GM23338 (cell line): ENCODE measurements around the gene ZNF335. TPM values are rescaled to one million over a fixed set of nuclear protein-coding genes. Genes with fewer than 3 reads are reported as not detected.

Source experiments
- ATAC-seq: fragments of 200-7000 bp; cut with Tn5 transposase; 3 replicates; pipeline ENCODE4 v1.9.1; 2020
- DNase-seq: peaks from one replicate; pipeline ENCODE4 v3.0.0-alpha.2; 2015; ENCODE audit warnings: low spot score
- H2AFZ ChIP-seq: fragments of 200-600 bp; sonication (generic); 2 replicates; pipeline ENCODE4 v1.8.0; 2016; ENCODE audit warnings: antibody characterized with exemption, mild to moderate bottlenecking, moderate library complexity
- H3F3A ChIP-seq: fragments of 200-600 bp; sonication (generic); replicated peaks from 2 replicates; pipeline ENCODE4 v1.8.0; 2017; ENCODE audit warnings: antibody characterized with exemption, mixed run types, low read depth
- H3K27ac ChIP-seq: fragments of 200-600 bp; sonication (generic); 2 replicates; pipeline ENCODE4 v1.6.1; 2016; ENCODE audit warnings: low read depth
- H3K27me3 ChIP-seq: fragments of 200-600 bp; sonication (generic); 2 replicates; pipeline ENCODE4 v1.8.0; 2016; ENCODE audit warnings: mild to moderate bottlenecking, mixed run types, moderate library complexity; ENCODE audit not compliant: insufficient read depth
- H3K36me3 ChIP-seq: fragments of 200-600 bp; sonication (generic); 2 replicates; pipeline ENCODE4 v1.8.0; 2016; ENCODE audit warnings: mild to moderate bottlenecking; ENCODE audit not compliant: insufficient read depth
- H3K4me1 ChIP-seq: fragments of 200-600 bp; sonication (generic); 2 replicates; pipeline ENCODE4 v1.8.0; 2016; ENCODE audit warnings: mild to moderate bottlenecking, moderate library complexity; ENCODE audit not compliant: insufficient read depth
- H3K4me2 ChIP-seq: fragments of 200-600 bp; sonication (generic); 2 replicates; pipeline ENCODE4 v1.7.1; 2017; ENCODE audit warnings: mixed run types
- H3K4me3 ChIP-seq: fragments of 200-600 bp; sonication (generic); 2 replicates; pipeline ENCODE4 v1.6.1; 2016; ENCODE audit warnings: mixed run types
- H3K79me2 ChIP-seq: fragments of 200-600 bp; sonication (generic); replicated peaks from 2 replicates; pipeline ENCODE4 v1.8.0; 2017; ENCODE audit warnings: mild to moderate bottlenecking; ENCODE audit not compliant: insufficient read depth
- H3K9me2 ChIP-seq: fragments of 200-600 bp; sonication (generic); 2 replicates; pipeline ENCODE4 v1.8.0; 2017; ENCODE audit not compliant: insufficient read depth
- H4K20me1 ChIP-seq: fragments of 200-600 bp; sonication (generic); replicated peaks from 2 replicates; pipeline ENCODE4 v1.8.0; 2017; ENCODE audit warnings: mild to moderate bottlenecking; ENCODE audit not compliant: insufficient read depth
- H3K27ac Mint-ChIP-seq: 2 replicates; pipeline ENCODE4 v1.8.0; 2020; ENCODE audit warnings: inconsistent platforms, mild to moderate bottlenecking, moderate library complexity, mixed read lengths
- H3K27me3 Mint-ChIP-seq: 3 replicates; pipeline ENCODE4 v1.8.0; 2022; ENCODE audit warnings: low read depth, mild to moderate bottlenecking, moderate library complexity, mixed read lengths, inconsistent platforms; ENCODE audit not compliant: insufficient read depth, poor library complexity
- H3K36me3 Mint-ChIP-seq: 3 replicates; pipeline ENCODE4 v1.8.0; 2021; ENCODE audit warnings: low read depth, mild to moderate bottlenecking, inconsistent platforms, moderate library complexity, mixed read lengths
- H3K4me1 Mint-ChIP-seq: 3 replicates; pipeline ENCODE4 v1.8.0; 2020; ENCODE audit warnings: mild to moderate bottlenecking, inconsistent platforms, mixed read lengths
- H3K4me3 Mint-ChIP-seq: 3 replicates; pipeline ENCODE4 v1.8.0; 2021; ENCODE audit warnings: moderate library complexity, mild to moderate bottlenecking, inconsistent platforms, mixed read lengths
- H3K9me3 Mint-ChIP-seq: 3 replicates; pipeline ENCODE4 v1.8.0; 2020; ENCODE audit warnings: moderate library complexity, mild to moderate bottlenecking, inconsistent platforms, mixed read lengths
- CREB1 ChIP-seq: fragments of 250-450 bp; sonication (Bioruptor Pico); IDR thresholded peaks from 2 replicates; pipeline ENCODE4 v1.5.0; 2020; ENCODE audit warnings: low read depth, mild to moderate bottlenecking, moderate library complexity
- EZH2 ChIP-seq: fragments of 200-600 bp; sonication (generic); IDR thresholded peaks from one replicate; pipeline ENCODE4 v1.8.0; 2017; ENCODE audit warnings: antibody characterized with exemption, mild to moderate bottlenecking, low read depth; ENCODE audit not compliant: unreplicated experiment
- EZH2phosphoT487 ChIP-seq: fragments of 200-600 bp; sonication (generic); IDR thresholded peaks from one replicate; pipeline ENCODE4 v1.8.1; 2018; ENCODE audit warnings: antibody characterized with exemption; ENCODE audit not compliant: unreplicated experiment
- JUNB ChIP-seq: IDR thresholded peaks from one replicate; pipeline ENCODE4 v1.6.1; 2016; ENCODE audit warnings: antibody characterized with exemption; ENCODE audit not compliant: unreplicated experiment
- NANOG ChIP-seq: IDR thresholded peaks from 2 replicates; pipeline ENCODE4 v1.6.1; 2016; ENCODE audit warnings: antibody characterized with exemption, borderline replicate concordance
- POLR2AphosphoS5 ChIP-seq: IDR thresholded peaks from 2 replicates; pipeline ENCODE4 v1.6.1; 2016; ENCODE audit warnings: antibody characterized with exemption, low read depth
- REST ChIP-seq: IDR thresholded peaks from one replicate; pipeline ENCODE4 v1.6.1; 2018; ENCODE audit warnings: antibody characterized with exemption; ENCODE audit not compliant: unreplicated experiment
- STAT1 ChIP-seq: IDR thresholded peaks from one replicate; pipeline ENCODE4 v1.6.1; 2016; ENCODE audit warnings: antibody characterized with exemption; ENCODE audit not compliant: unreplicated experiment
- ZNF114 ChIP-seq: fragments of 250-450 bp; sonication (Bioruptor Pico); IDR thresholded peaks from 2 replicates; pipeline ENCODE4 v1.5.0; 2020; ENCODE audit warnings: mild to moderate bottlenecking, moderate library complexity
- ZNF331 ChIP-seq: fragments of 250-450 bp; sonication (Bioruptor Pico); IDR thresholded peaks from 2 replicates; pipeline ENCODE4 v1.5.0; 2020; ENCODE audit warnings: low read depth, mild to moderate bottlenecking, moderate library complexity
- ZNF462 ChIP-seq: fragments of 250-450 bp; sonication (Bioruptor Pico); IDR thresholded peaks from 2 replicates; pipeline ENCODE4 v1.5.0; 2020; ENCODE audit warnings: mild to moderate bottlenecking, moderate library complexity
- polyA plus RNA-seq: library from polyadenylated mRNA; unstranded; fragments of >200 nt; fragmentation: Nextera tagmentation; extraction: Ambion mirVana; gene quantifications from 2 replicates; pipeline ENCODE4 v1.2.1, GENCODE V29; 2016
- total RNA-seq: library from RNA; depleted of rRNA; stranded (reverse); fragments of >200 nt; shearing (Covaris generic); gene quantifications from 2 replicates; pipeline ENCODE4 v1.2.3, GENCODE V29; 2014
- TF ChIP-seq, protein P1 (sequence below): IDR thresholded peaks from 2 replicates; pipeline ENCODE4 v1.6.1; 2016; ENCODE audit warnings: antibody characterized with exemption
- TF ChIP-seq, protein P2 (sequence below), 2 experiments: fragments of 200-600 bp in 1 of 2; sonication (generic) in 1 of 2; conservative IDR thresholded peaks; 2 replicates each; pipeline versions ENCODE4 v1.5.1 to v1.6.1; 2016 to 2017; ENCODE audit warnings: antibody characterized with exemption in 2 of 2, low read depth in 2 of 2, mild to moderate bottlenecking in 2 of 2, moderate library complexity in 1 of 2

The ZNF335 gene
- total and polyA plus RNA-seq, 2 experiments from 2014 or later: 7.4 to 24.2 TPM

- H3K27ac ChIP-seq: no peak overlapping the region
- no peaks in the 10 kb centered on the region; the same call in 1 of the 2 replicates for H3K4me1 ChIP-seq
- H3K27me3 ChIP-seq: no peaks in the 10 kb centered on the region
- H2AFZ ChIP-seq: no peak overlapping the region
- H3K36me3 ChIP-seq: peaks cover 24% of the 10 kb centered on the region
- peaks cover 10% of the 10 kb centered on the region for H3K79me2 ChIP-seq
- Mint-ChIP-seq H3K4me3 (no peak overlapping the region), H3K36me3 (peaks cover 89% of the 10 kb centered on the region), H3K9me3 (no peaks in the 10 kb centered on the region; the same call in 2 of the 3 replicates), H3K27ac (no peak overlapping the region), H3K27me3 (peaks cover 28% of the 10 kb centered on the region), H3K4me1 (peaks cover 10% of the 10 kb centered on the region)
- H3K4me2 ChIP-seq: no peak overlapping the region
- DNase-seq: no peak
- no peak for TF ChIP-seq ZNF114
- no peak for TF ChIP-seq CREB1
- no peak for TF ChIP-seq STAT1
- TF ChIP-seq ZNF331 (CRISPR knock-in tag): no peak
- no peak for TF ChIP-seq POLR2AphosphoS5
- TF ChIP-seq, protein P1, sequence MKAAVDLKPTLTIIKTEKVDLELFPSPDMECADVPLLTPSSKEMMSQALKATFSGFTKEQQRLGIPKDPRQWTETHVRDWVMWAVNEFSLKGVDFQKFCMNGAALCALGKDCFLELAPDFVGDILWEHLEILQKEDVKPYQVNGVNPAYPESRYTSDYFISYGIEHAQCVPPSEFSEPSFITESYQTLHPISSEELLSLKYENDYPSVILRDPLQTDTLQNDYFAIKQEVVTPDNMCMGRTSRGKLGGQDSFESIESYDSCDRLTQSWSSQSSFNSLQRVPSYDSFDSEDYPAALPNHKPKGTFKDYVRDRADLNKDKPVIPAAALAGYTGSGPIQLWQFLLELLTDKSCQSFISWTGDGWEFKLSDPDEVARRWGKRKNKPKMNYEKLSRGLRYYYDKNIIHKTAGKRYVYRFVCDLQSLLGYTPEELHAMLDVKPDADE: no peak
- TF ChIP-seq EZH2: no peak
- TF ChIP-seq REST: no peak
- TF ChIP-seq, protein P2, sequence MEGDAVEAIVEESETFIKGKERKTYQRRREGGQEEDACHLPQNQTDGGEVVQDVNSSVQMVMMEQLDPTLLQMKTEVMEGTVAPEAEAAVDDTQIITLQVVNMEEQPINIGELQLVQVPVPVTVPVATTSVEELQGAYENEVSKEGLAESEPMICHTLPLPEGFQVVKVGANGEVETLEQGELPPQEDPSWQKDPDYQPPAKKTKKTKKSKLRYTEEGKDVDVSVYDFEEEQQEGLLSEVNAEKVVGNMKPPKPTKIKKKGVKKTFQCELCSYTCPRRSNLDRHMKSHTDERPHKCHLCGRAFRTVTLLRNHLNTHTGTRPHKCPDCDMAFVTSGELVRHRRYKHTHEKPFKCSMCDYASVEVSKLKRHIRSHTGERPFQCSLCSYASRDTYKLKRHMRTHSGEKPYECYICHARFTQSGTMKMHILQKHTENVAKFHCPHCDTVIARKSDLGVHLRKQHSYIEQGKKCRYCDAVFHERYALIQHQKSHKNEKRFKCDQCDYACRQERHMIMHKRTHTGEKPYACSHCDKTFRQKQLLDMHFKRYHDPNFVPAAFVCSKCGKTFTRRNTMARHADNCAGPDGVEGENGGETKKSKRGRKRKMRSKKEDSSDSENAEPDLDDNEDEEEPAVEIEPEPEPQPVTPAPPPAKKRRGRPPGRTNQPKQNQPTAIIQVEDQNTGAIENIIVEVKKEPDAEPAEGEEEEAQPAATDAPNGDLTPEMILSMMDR (conservative IDR thresholded peaks at IDR 0.05; ENCODE audit: low read depth in 2 of 2): no peak
- TF ChIP-seq JUNB: no peak
- TF ChIP-seq ZNF462 (CRISPR knock-in tag): no peak
- TF ChIP-seq NANOG: no peak
- no peak for TF ChIP-seq EZH2phosphoT487
- H3K9me2 ChIP-seq: no peaks in the 10 kb centered on the region
- H3K4me3 ChIP-seq: no peak overlapping the region
- 0 out of 2 replicates have a peak, but pooled peaks cover 5% of the 10 kb centered on the region for H3F3A ChIP-seq
- peaks cover 29% of the 10 kb centered on the region for H4K20me1 ChIP-seq
- no peak for ATAC-seq
Observed at GRCh38 chr20:45905505-45906079, 66.4 kb downstream of the ZNF335 start.
